Measurements from ENCODE around the gene TTLL1. TPM values are rescaled to one million over a fixed set of nuclear protein-coding genes. Genes with fewer than 3 reads are reported as not detected.

The TTLL1 gene
- total and polyA plus RNA-seq, 9 of the 15 experiments (the other 6 are each of a cell fraction or from before 2014, with no cell fraction given) = 0.06 to 0.85 (median 0.17) TPM

GRCh38 chr22:43007519-43008102, 81.6 kb downstream of the TTLL1 start (continued):
- TF ChIP-seq ZNF589 (CRISPR knock-in tag; IDR thresholded peaks at IDR 0.05; ENCODE audit: low read depth) (0 out of 2 replicates have a peak, but pooled peaks have one; percentile 30), SMARCA4 (IDR thresholded peaks at IDR 0.05) (peak; percentile 93), ZNF318 (IDR thresholded peaks at IDR 0.05; ENCODE audit: borderline replicate concordance in 1 of 2, low read depth in 1 of 2) (no peak), RFX7 (CRISPR knock-in tag; IDR thresholded peaks at IDR 0.05) (no peak), ZSCAN32 (CRISPR knock-in tag; IDR thresholded peaks at IDR 0.05) (no peak), ZNF780A (CRISPR knock-in tag; IDR thresholded peaks at IDR 0.05) (no peak), CHCHD3 (CRISPR knock-in tag; IDR thresholded peaks at IDR 0.05) (no peak), ZFP30 (CRISPR knock-in tag; IDR thresholded peaks at IDR 0.05; ENCODE audit: borderline replicate concordance) (no peak), SMARCB1 (IDR thresholded peaks at IDR 0.05; ENCODE audit: insufficient read length, low read depth) (no peak), CHD4 (IDR thresholded peaks at IDR 0.05; ENCODE audit: insufficient read depth, insufficient replicate concordance, low read depth, low read length, poor library complexity, severe bottlenecking) (no peak), RUNX1 (IDR thresholded peaks at IDR 0.05; ENCODE audit: low read depth) (0 out of 2 replicates have a peak, but pooled peaks have one; percentile 36), ZNF133 (CRISPR knock-in tag; IDR thresholded peaks at IDR 0.05) (no peak), KLF10 (CRISPR knock-in tag; IDR thresholded peaks at IDR 0.05) (no peak)
- TF ChIP-seq, protein P1, sequence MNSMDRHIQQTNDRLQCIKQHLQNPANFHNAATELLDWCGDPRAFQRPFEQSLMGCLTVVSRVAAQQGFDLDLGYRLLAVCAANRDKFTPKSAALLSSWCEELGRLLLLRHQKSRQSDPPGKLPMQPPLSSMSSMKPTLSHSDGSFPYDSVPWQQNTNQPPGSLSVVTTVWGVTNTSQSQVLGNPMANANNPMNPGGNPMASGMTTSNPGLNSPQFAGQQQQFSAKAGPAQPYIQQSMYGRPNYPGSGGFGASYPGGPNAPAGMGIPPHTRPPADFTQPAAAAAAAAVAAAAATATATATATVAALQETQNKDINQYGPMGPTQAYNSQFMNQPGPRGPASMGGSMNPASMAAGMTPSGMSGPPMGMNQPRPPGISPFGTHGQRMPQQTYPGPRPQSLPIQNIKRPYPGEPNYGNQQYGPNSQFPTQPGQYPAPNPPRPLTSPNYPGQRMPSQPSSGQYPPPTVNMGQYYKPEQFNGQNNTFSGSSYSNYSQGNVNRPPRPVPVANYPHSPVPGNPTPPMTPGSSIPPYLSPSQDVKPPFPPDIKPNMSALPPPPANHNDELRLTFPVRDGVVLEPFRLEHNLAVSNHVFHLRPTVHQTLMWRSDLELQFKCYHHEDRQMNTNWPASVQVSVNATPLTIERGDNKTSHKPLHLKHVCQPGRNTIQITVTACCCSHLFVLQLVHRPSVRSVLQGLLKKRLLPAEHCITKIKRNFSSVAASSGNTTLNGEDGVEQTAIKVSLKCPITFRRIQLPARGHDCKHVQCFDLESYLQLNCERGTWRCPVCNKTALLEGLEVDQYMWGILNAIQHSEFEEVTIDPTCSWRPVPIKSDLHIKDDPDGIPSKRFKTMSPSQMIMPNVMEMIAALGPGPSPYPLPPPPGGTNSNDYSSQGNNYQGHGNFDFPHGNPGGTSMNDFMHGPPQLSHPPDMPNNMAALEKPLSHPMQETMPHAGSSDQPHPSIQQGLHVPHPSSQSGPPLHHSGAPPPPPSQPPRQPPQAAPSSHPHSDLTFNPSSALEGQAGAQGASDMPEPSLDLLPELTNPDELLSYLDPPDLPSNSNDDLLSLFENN (IDR thresholded peaks at IDR 0.05; ENCODE audit: low read depth in 2 of 2, low read length in 2 of 2) = peak in 1 of 2 experiments; percentile 76; a peak in 2 of 4 replicates

All from K562 (cell line).